Anterior cingulate cortex (tissue), 58 donors: ENCODE measurements around the gene SEMA6A.
"Not testable (repeated sequence)": the region's sequence is repeated elsewhere in the genome, so short reads cannot be mapped to it uniquely, and the experiment has no call there.

Experiments used
- DNase-seq, 58 donors: peaks; one replicate each; lab custom pipeline; 2025; lab: John Stamatoyannopoulos, UW

Gene SEMA6A

GRCh38 chr5:116524051-116524904 lies 50.3 kb downstream of the SEMA6A start:
- no peak for DNase-seq

GRCh38 chr5:116523182-116523581 lies 51.4 kb downstream of the SEMA6A start:
- not testable (repeated sequence) for DNase-seq

GRCh38 chr5:116522356-116523136 lies 52.1 kb downstream of the SEMA6A start:
- no peak for DNase-seq

- no peak for DNase-seq
Observed at GRCh38 chr5:116521173-116521872, 53.3 kb downstream of the SEMA6A start.

GRCh38 chr5:116520771-116521170 lies 53.9 kb downstream of the SEMA6A start:
- no peak for DNase-seq

GRCh38 chr5:116518423-116518822 lies 56.2 kb downstream of the SEMA6A start:
- no peak for DNase-seq

GRCh38 chr5:116517488-116517887 lies 57.1 kb downstream of the SEMA6A start:
- DNase-seq: no peak

- DNase-seq: no peak
Observed at GRCh38 chr5:116516021-116516420, 58.6 kb downstream of the SEMA6A start.

GRCh38 chr5:116514421-116514970 lies 60.1 kb downstream of the SEMA6A start:
- DNase-seq: no peak

GRCh38 chr5:116510517-116510916 lies 64.1 kb downstream of the SEMA6A start:
- no peak for DNase-seq

GRCh38 chr5:116509483-116510244 lies 65.0 kb downstream of the SEMA6A start:
- no peak for DNase-seq

GRCh38 chr5:116508835-116509234 lies 65.8 kb downstream of the SEMA6A start:
- no peak for DNase-seq

GRCh38 chr5:116507941-116508655 lies 66.5 kb downstream of the SEMA6A start:
- no peak for DNase-seq

- no peak for DNase-seq
Observed at GRCh38 chr5:116507051-116507537, 67.5 kb downstream of the SEMA6A start.

GRCh38 chr5:116506488-116506887 lies 68.1 kb downstream of the SEMA6A start:
- no peak for DNase-seq

- DNase-seq: no peak
Observed at GRCh38 chr5:116504593-116505166, 69.9 kb downstream of the SEMA6A start.

GRCh38 chr5:116502616-116503015 lies 72.0 kb downstream of the SEMA6A start:
- DNase-seq: peak in 16 of 58 donors; percentile 5 to 48 (median 19)

GRCh38 chr5:116502138-116502537 lies 72.5 kb downstream of the SEMA6A start:
- DNase-seq: no peak
